Activated T-cell treated with anti-CD3 and anti-CD28 coated beads for 1 hour (primary cell): ENCODE measurements around the gene CACNA2D4.

Experiments
- DNase-seq: peaks from one replicate; pipeline ENCODE4 v3.0.0-alpha.2; 2020; ENCODE audit warnings: low read depth

Gene CACNA2D4

GRCh38 chr12:1815814-1816729, 102.4 kb downstream of the CACNA2D4 start:
- no peak for DNase-seq

GRCh38 chr12:1815108-1815507, 103.3 kb downstream of the CACNA2D4 start:
- no peak for DNase-seq

GRCh38 chr12:1814266-1814665, 104.2 kb downstream of the CACNA2D4 start:
- DNase-seq, result no peak

GRCh38 chr12:1812650-1813302, 105.7 kb downstream of the CACNA2D4 start:
- DNase-seq, result no peak

DNA sequence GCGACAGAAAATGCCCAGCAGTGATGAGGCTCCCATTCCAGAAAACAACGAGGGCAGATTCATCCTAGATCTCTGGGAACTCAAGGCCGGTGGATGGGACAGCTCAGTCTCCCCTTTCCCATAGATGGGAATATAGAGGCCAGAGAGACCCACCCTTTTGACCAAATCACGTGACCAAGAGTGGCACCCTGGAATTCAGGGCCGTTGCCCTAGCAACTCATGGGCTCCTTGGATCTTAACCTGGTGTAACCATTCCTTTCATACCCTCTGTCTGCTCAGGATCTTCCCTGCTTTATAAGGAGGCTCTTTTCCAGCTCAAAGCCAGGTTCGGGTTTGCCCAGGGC, 106.5 kb downstream of the CACNA2D4 start:
- no peak for DNase-seq

- DNase-seq, result peak; percentile 30
Observed at GRCh38 chr12:1811281-1811947, 107.0 kb downstream of the CACNA2D4 start.

DNA sequence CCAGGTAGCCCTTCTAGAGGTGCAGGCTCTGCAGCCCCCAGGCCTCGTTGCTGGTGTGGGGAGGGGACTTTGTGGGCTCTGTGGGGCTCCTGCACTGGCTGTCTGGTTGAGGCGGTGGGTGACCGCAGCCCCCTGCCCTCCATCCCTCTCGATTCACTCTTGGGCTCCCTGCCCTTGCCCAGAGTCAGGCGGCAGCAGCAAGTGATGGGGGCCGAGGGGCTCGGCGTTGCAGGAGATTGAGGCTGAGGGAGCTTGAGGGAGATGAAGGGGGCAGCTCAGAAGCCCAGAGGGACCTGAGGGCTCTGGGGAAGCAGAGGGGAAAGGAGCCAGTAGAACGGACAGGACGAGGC, 107.5 kb downstream of the CACNA2D4 start:
- no peak for DNase-seq

- DNase-seq, result no peak
Observed at GRCh38 chr12:1810201-1810930, 108.1 kb downstream of the CACNA2D4 start.

GRCh38 chr12:1809591-1810190, 108.8 kb downstream of the CACNA2D4 start:
- no peak for DNase-seq

- no peak for DNase-seq
Observed at GRCh38 chr12:1808798-1809480, 109.5 kb downstream of the CACNA2D4 start.

DNA sequence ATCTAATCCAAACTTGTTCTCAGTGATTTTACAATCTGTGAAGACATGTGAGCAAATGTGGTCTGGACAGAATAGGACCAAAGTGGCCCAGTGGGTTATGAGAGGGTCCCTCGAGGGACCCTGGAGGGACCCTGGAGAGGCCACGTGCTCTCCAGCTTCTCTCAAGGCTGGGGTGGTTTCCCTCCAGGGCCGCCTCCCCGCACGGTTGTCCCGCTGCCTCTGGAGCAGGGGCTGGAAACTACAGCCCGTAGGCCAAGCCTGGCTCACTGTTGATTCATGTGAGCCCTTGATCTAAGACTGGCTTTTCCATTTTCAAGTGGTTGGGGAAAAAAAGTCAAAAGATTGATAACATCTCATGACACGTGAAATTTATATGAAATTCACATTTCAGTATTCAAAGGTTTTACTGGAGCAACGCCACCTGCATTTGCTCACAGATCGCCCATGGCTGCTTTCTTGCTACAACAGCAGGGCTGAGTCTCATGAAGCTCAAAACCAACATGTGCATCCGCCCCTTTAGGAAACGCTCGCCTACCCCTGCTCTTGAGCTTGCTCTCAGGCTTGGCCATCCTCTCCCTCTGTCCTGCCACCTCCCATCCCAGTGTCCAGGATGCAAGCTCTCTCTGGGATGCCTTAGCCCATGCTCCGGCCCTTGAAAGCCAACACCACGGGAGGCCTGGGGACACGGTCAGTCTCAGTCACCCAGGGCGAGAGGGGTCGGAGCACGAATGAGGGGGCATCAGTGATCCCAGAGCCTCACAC, 110.2 kb downstream of the CACNA2D4 start:
- no peak for DNase-seq

GRCh38 chr12:1807087-1807860, 111.2 kb downstream of the CACNA2D4 start:
- no peak for DNase-seq

DNA sequence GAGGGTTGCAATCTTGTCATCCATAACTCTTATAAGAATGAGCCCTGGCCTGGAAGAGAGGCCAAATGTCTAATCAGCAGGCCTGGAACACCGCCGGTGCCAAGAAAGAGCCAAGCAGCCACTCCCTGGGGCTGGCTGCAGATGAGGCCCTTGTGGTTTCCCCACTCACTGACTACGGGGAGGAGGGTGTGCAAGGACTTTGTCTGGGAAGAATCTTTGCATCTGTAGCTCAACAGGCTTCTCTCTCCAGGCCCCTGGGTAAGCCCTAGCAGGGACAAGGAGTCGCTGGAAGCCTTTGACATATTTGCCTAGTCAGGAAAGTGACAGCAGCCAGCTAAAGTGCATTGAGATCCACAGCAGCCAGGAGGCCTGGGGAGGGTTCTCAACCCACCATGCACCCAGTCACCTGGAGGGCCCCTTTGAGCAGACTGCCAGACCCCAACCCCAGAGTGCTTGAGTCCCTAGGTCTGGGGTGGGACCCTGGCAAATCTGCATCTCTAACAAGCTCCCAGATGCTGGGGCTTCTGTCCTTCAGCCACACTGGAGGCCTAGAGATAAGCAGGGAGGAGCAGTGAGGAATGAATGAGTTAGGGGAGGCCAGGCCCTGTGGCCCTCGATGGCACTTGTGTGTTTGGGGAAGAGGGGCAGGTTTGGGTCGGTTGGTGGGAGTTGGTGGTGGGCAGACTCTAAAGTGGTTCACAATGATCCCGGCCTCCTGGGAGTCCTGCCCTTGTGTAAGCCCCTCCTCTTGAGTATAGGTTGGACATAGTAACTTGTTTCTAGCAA, 112.0 kb downstream of the CACNA2D4 start:
- no peak for DNase-seq

DNA sequence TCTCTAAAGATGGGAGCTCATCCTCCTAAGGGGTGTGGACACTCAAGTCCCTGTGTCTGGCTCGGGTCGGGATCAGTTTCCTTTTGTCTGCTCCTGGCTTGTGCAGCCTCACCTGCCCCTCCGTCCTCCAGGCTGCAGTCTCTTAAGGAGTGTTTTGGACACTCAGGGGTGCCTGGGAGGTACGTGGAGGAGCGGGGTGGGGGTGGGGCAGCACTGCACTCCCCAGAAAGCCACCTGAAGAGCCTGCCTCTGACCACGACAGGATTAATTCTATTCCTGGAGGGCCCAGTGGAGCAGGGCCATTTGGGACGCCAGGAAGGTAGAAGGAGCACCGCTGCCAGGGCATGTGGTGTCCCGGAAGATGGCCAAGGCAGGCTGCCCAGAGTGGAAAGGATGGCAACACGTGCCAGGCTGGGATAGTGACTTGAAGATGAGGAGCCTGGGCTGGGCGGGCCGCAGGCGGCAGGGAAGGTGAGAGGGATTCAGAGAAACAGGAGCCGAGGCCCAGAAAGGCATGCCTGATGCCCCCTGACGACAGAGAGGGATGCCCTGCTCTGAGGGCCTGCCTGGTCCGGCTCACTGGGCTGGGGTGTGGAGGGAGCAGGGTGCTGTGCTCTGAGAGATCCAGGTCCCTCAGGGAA, 112.9 kb downstream of the CACNA2D4 start:
- DNase-seq, result no peak

DNA sequence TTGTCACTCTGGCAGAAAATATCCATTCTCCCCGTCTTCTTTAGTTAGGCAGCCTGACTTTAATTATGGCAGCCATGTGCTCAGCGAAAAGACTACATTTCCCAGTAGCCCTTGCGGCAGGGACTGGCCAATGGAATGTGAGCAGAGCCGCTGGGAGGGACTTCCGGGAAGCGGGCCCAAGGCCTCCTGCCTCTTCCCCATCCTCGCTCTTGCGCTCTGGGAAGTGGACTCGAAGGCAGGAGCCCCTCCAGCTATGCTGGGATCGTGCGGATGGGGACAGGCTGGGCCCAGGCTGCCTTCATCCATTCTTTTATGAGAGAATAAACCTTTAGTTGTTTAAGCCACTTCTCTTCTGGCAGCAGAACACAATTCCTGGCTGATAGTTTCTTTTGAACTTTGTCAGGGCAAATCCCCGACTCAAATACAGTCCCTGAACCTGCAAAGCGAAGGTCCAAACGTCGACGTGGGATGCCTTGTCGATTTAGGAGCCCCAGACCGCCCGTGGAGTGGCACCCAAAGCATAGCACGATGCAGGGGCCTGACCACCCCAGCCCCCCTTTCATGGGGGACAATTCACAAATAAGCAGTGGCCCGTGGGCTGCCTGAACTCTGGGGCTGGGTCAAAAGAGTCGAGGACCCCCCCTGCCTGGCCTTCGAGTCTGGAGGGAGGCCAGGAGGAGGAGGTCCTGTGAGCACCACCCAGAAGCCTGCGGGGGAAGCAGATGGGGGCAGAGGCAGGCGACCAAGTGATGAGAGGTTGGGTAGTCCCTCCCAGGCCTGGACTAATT, 113.7 kb downstream of the CACNA2D4 start:
- peak; percentile 75 for DNase-seq

DNA sequence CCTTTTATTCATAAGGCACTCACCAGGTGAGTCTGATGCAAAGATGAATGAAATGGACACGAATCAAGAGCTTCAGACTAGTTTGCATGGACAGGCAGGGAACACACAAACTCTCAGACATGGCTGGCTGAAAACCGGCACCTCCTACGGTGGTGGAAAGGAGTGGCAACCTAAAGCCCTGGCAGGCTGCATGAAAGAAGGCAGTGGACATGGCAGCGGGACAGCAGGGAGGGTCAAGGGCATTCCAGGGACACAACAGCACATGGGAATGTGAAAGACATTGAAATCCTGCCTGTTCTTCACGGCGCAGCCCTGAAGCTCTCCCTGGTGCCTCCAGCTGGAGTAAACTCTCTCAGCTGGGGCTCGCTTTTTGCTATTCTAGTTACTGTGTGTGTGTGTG, 114.7 kb downstream of the CACNA2D4 start:
- no peak for DNase-seq

DNA sequence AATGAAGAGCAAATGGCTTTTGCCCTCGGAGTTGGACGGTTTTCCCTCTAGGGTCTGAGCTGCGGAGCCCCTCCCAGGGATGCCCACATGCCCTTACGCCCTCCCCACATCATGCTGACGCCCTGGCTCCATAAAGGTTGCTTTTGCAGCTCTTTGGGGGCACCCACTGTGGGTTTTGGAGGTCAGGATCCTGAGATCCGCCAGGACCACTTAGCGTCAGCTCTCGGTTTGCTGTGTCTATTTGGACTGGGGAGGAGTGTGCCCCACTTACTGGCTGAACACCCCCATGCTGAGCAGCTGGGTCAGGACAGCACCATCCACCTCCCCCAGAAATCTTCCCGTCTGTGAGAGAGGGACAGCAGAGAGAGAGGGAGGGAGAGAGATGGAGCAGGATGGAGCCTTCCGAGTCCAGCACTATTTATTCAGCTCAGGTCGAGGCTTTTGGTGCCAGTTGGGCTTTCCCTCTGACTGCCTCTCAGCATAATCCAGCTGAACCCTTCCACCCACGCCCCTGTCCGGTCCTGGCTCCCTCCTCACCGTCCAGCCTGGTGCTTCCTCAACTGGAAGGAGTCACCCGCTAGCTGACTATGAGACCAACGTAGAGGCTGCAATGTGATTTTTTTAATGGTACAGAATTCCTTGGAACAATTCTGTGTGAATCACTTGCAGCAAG, 117.0 kb downstream of the CACNA2D4 start:
- no peak for DNase-seq
